Spleen (tissue), 7 donors: Measurements from ENCODE around the gene CCNB2.

ENCODE experiments used
- CTCF ChIP-seq, 11 experiments: fragments of 200-600 bp in 7 of 11; fragments of 450-650 bp in 4 of 11; sonication (generic) in 4 of 11; IDR thresholded peaks in 8 of 11; conservative IDR thresholded peaks in 3 of 11; 1 replicate in 7 of 11; 2 replicates in 4 of 11; pipeline versions ENCODE4 v1.4.0 to v1.8.0; 2016 to 2021; ENCODE audit warnings: antibody characterized with exemption in 11 of 11, inconsistent platforms in 4 of 11, mild to moderate bottlenecking in 1 of 11
- POLR2A ChIP-seq, 3 donors: fragments of 450-650 bp; IDR thresholded peaks; one replicate each; pipeline ENCODE4 v1.5.1; 2017; ENCODE audit warnings: antibody characterized with exemption in 3 of 3, mild to moderate bottlenecking in 1 of 3
- donor health status: DM: no; HTN: no; CAD: no; lungs with moderate emphysema.
- donor health status: DM: no; HTN: no; CAD: no.
- donor health status: DM: no; HTN: no; CAD: no.

- TF ChIP-seq CTCF (IDR thresholded peaks at IDR 0.05 in 8 of 11, conservative IDR thresholded peaks at IDR 0.05 in 3 of 11) = no peak
- TF ChIP-seq POLR2A (IDR thresholded peaks at IDR 0.05) = no peak
These were observed 17.2 kb upstream of the CCNB2 start for GRCh38 chr15:59087731-59088130.
